ENCODE measurements around the gene GALP. TPM values are rescaled to one million over a fixed set of nuclear protein-coding genes. Genes with fewer than 3 reads are reported as not detected.
"Not testable (repeated sequence)": the region's sequence is repeated elsewhere in the genome, so short reads cannot be mapped to it uniquely, and the experiment has no call there.

The GALP gene
- total and polyA plus RNA-seq, 5 donors, result not detected

- no peak overlapping the region for H3K27ac ChIP-seq (ENCODE audit: low read length)
- H3K4me3 ChIP-seq (ENCODE audit: low read length), result no peak overlapping the region
- H3K9me3 ChIP-seq (ENCODE audit: control insufficient read depth, low read length), result no peaks in the 10 kb centered on the region
- H3K4me1 ChIP-seq (ENCODE audit: control insufficient read depth, insufficient read depth, low read length), result no peaks in the 10 kb centered on the region
- 97% methylated on average over 69 of the region's 69 CpGs for WGBS
- DNase-seq, result peak in 1 of 3 donors; percentile 56
- no peaks in the 10 kb centered on the region for H3K27me3 ChIP-seq (ENCODE audit: control insufficient read depth, insufficient read depth)
- intact Hi-C loops (cut with DNase I), result loop anchor here in 1 of 4 donors (10.0 kb wide), 1 partner anchor 55 kb away; no protein-coding TSS in a partner anchor
- ATAC-seq, result no peak
Measured at GRCh38 chr19:56159622-56160271, 16.1 kb upstream of the GALP start.

- H3K27me3 ChIP-seq (ENCODE audit: control insufficient read depth, insufficient read depth), result no peaks in the 10 kb centered on the region
- no peak overlapping the region for H3K27ac ChIP-seq (ENCODE audit: low read length)
- DNase-seq (no peak), ATAC-seq (no peak)
- no peak overlapping the region for H3K4me3 ChIP-seq (ENCODE audit: low read length)
- H3K9me3 ChIP-seq (ENCODE audit: control insufficient read depth, low read length), result no peaks in the 10 kb centered on the region
- intact Hi-C loops (cut with DNase I), result no loop called here
- H3K4me1 ChIP-seq (ENCODE audit: control insufficient read depth, insufficient read depth, low read length), result no peaks in the 10 kb centered on the region
- 92% methylated on average over 11 of the region's 11 CpGs for WGBS
Measured at GRCh38 chr19:56161534-56161933, 14.3 kb upstream of the GALP start.

GRCh38 chr19:56162258-56162657 is 13.6 kb upstream of the GALP start:
- Histone ChIP-seq H3K27ac (ENCODE audit: low read length) (no peak overlapping the region), H3K9me3 (ENCODE audit: control insufficient read depth, low read length) (no peaks in the 10 kb centered on the region), H3K27me3 (ENCODE audit: control insufficient read depth, insufficient read depth) (no peaks in the 10 kb centered on the region), H3K4me1 (ENCODE audit: control insufficient read depth, insufficient read depth, low read length) (no peaks in the 10 kb centered on the region), H3K4me3 (ENCODE audit: low read length) (no peak overlapping the region)
- no peak for ATAC-seq
- no peak for DNase-seq
- intact Hi-C loops (cut with DNase I), result no loop called here
- 55% methylated on average over 9 of the region's 9 CpGs for WGBS

GRCh38 chr19:56163097-56163496 is 12.7 kb upstream of the GALP start:
- WGBS, result 87% methylated on average over 13 of the region's 13 CpGs
- Histone ChIP-seq H3K9me3 (ENCODE audit: control insufficient read depth, low read length) (no peaks in the 10 kb centered on the region), H3K27ac (ENCODE audit: low read length) (no peak overlapping the region), H3K4me3 (ENCODE audit: low read length) (no peak overlapping the region), H3K4me1 (ENCODE audit: control insufficient read depth, insufficient read depth, low read length) (no peaks in the 10 kb centered on the region), H3K27me3 (ENCODE audit: control insufficient read depth, insufficient read depth) (no peaks in the 10 kb centered on the region)
- intact Hi-C loops (cut with DNase I), result no loop called here
- peak in 1 of 2 donors; percentile 10 for ATAC-seq
- no peak for DNase-seq

GRCh38 chr19:56167064-56167578 is 8.7 kb upstream of the GALP start:
- Histone ChIP-seq H3K4me1 (ENCODE audit: control insufficient read depth, insufficient read depth, low read length) (no peaks in the 10 kb centered on the region), H3K9me3 (ENCODE audit: control insufficient read depth, low read length) (no peaks in the 10 kb centered on the region), H3K27ac (ENCODE audit: low read length) (no peak overlapping the region), H3K27me3 (ENCODE audit: control insufficient read depth, insufficient read depth) (no peaks in the 10 kb centered on the region), H3K4me3 (ENCODE audit: low read length) (no peak overlapping the region)
- intact Hi-C loops (cut with DNase I), result no loop called here
- DNase-seq (no peak), ATAC-seq (no peak)
- WGBS, result 37% methylated on average over 7 of the region's 7 CpGs

- Histone ChIP-seq H3K4me1 (ENCODE audit: control insufficient read depth, insufficient read depth, low read length) (no peaks in the 10 kb centered on the region), H3K4me3 (ENCODE audit: low read length) (no peak overlapping the region), H3K27ac (ENCODE audit: low read length) (no peak overlapping the region), H3K9me3 (ENCODE audit: control insufficient read depth, low read length) (no peaks in the 10 kb centered on the region), H3K27me3 (ENCODE audit: control insufficient read depth, insufficient read depth) (no peaks in the 10 kb centered on the region)
- DNase-seq (no peak), ATAC-seq (peak in 1 of 2 donors; percentile 39)
- WGBS, result 56% methylated on average over 14 of the region's 14 CpGs
- intact Hi-C loops (cut with DNase I), result loop anchor here in 3 of 4 donors (5.0 kb wide), 2 partner anchors 93 to 103 kb away; no protein-coding TSS in a partner anchor
Measured at GRCh38 chr19:56170261-56170660, 5.5 kb upstream of the GALP start.

- DNase-seq (no peak), ATAC-seq (no peak)
- intact Hi-C loops (cut with DNase I), result loop anchor here in 3 of 4 donors (5.0 kb wide), 2 partner anchors 97 to 107 kb away; no protein-coding TSS in a partner anchor
- WGBS, result 7% methylated on average over 9 of the region's 9 CpGs
- no peaks in the 10 kb centered on the region for H3K27me3 ChIP-seq (ENCODE audit: control insufficient read depth, insufficient read depth)
- H3K27ac ChIP-seq (ENCODE audit: low read length), result no peak overlapping the region
- H3K4me1 ChIP-seq (ENCODE audit: control insufficient read depth, insufficient read depth, low read length), result no peaks in the 10 kb centered on the region
- H3K9me3 ChIP-seq (ENCODE audit: control insufficient read depth, low read length), result no peaks in the 10 kb centered on the region
- H3K4me3 ChIP-seq (ENCODE audit: low read length), result no peak overlapping the region
Measured at GRCh38 chr19:56174086-56174485, 1.7 kb upstream of the GALP start.

GRCh38 chr19:56174550-56174949 is 1.3 kb upstream of the GALP start:
- intact Hi-C loops (cut with DNase I), result loop anchor here in 3 of 4 donors (5.0 kb wide), 2 partner anchors 97 to 107 kb away; no protein-coding TSS in a partner anchor
- Histone ChIP-seq H3K27me3 (ENCODE audit: control insufficient read depth, insufficient read depth) (no peaks in the 10 kb centered on the region), H3K4me3 (ENCODE audit: low read length) (no peak overlapping the region), H3K9me3 (ENCODE audit: control insufficient read depth, low read length) (no peaks in the 10 kb centered on the region), H3K4me1 (ENCODE audit: control insufficient read depth, insufficient read depth, low read length) (no peaks in the 10 kb centered on the region), H3K27ac (ENCODE audit: low read length) (no peak overlapping the region)
- no peak for ATAC-seq
- no peak for DNase-seq
- WGBS, result 40% methylated on average over 11 of the region's 11 CpGs

GRCh38 chr19:56176310-56176709 is 502 bp downstream of the GALP start:
- H3K4me3 ChIP-seq (ENCODE audit: low read length); DNase-seq; H3K4me1 ChIP-seq (ENCODE audit: control insufficient read depth, insufficient read depth, low read length); H3K9me3 ChIP-seq (ENCODE audit: control insufficient read depth, low read length); H3K27ac ChIP-seq (ENCODE audit: low read length); H3K27me3 ChIP-seq (ENCODE audit: control insufficient read depth, insufficient read depth); intact Hi-C loops (cut with DNase I); ATAC-seq: not testable (repeated sequence)
- WGBS, result 72% methylated on average over 10 of the region's 11 CpGs

GRCh38 chr19:56176881-56177280 is 1.1 kb downstream of the GALP start:
- no peaks in the 10 kb centered on the region for H3K27me3 ChIP-seq (ENCODE audit: control insufficient read depth, insufficient read depth)
- H3K27ac ChIP-seq (ENCODE audit: low read length), result no peak overlapping the region
- 78% methylated on average over 18 of the region's 18 CpGs for whole genome bisulfite sequencing

GRCh38 chr19:56177564-56178243 is 1.9 kb downstream of the GALP start:
- intact Hi-C loops (cut with DNase I), result no loop called here
- ATAC-seq (no peak), DNase-seq (no peak)
- H3K9me3 ChIP-seq (ENCODE audit: control insufficient read depth, low read length), result no peaks in the 10 kb centered on the region
- no peak overlapping the region for H3K4me3 ChIP-seq (ENCODE audit: low read length)
- no peaks in the 10 kb centered on the region for H3K4me1 ChIP-seq (ENCODE audit: control insufficient read depth, insufficient read depth, low read length)
- no peak overlapping the region for H3K27ac ChIP-seq (ENCODE audit: low read length)
- 69% methylated on average over 11 of the region's 11 CpGs for WGBS
- no peaks in the 10 kb centered on the region for H3K27me3 ChIP-seq (ENCODE audit: control insufficient read depth, insufficient read depth)

More at GRCh38 chr19:56176881-56177280, 1.1 kb downstream of the GALP start:
- Histone ChIP-seq H3K4me1 (ENCODE audit: control insufficient read depth, insufficient read depth, low read length) (no peaks in the 10 kb centered on the region), H3K9me3 (ENCODE audit: control insufficient read depth, low read length) (no peaks in the 10 kb centered on the region), H3K4me3 (ENCODE audit: low read length) (no peak overlapping the region)
- ATAC-seq (no peak), DNase-seq (no peak)
- intact Hi-C loops (cut with DNase I), result no loop called here

Data from right cardiac atrium (tissue), 5 donors.